ENCODE measurements around the gene FLT3. TPM values are rescaled to one million over a fixed set of nuclear protein-coding genes. Genes with fewer than 3 reads are reported as not detected.
A peak's percentile ranks its signal among the peaks of the same experiment; 100 is the strongest.

Gene FLT3
- total and polyA plus RNA-seq, 2 experiments from 2014 or later, result 0.10 to 0.29 TPM

GRCh38 chr13:28099396-28100149 lies 803 bp downstream of the FLT3 start:
- DNase-seq (ENCODE audit: low spot score), result no peak
- Histone ChIP-seq H3K9me3 (ENCODE audit: low read depth) (no peaks in the 10 kb centered on the region), H3K4me3 (peak overlapping the region; percentile 36), H3K27me3 (peaks cover 96% of the 10 kb centered on the region), H4K20me1 (ENCODE audit: insufficient read depth, poor library complexity, severe bottlenecking) (no peaks in the 10 kb centered on the region), H3K36me3 (replicated peaks; ENCODE audit: insufficient read depth, low read depth) (no peaks in the 10 kb centered on the region), H3K79me2 (no peaks in the 10 kb centered on the region), H3K4me2 (peak overlapping the region; percentile 95), H3K9me2 (replicated peaks; ENCODE audit: insufficient read depth) (no peaks in the 10 kb centered on the region), H2AFZ (peak overlapping the region; percentile 56), H3K27ac (no peak overlapping the region), H3K4me1 (ENCODE audit: insufficient read depth) (no peaks in the 10 kb centered on the region)
- TF ChIP-seq, protein P1, sequence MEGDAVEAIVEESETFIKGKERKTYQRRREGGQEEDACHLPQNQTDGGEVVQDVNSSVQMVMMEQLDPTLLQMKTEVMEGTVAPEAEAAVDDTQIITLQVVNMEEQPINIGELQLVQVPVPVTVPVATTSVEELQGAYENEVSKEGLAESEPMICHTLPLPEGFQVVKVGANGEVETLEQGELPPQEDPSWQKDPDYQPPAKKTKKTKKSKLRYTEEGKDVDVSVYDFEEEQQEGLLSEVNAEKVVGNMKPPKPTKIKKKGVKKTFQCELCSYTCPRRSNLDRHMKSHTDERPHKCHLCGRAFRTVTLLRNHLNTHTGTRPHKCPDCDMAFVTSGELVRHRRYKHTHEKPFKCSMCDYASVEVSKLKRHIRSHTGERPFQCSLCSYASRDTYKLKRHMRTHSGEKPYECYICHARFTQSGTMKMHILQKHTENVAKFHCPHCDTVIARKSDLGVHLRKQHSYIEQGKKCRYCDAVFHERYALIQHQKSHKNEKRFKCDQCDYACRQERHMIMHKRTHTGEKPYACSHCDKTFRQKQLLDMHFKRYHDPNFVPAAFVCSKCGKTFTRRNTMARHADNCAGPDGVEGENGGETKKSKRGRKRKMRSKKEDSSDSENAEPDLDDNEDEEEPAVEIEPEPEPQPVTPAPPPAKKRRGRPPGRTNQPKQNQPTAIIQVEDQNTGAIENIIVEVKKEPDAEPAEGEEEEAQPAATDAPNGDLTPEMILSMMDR (IDR thresholded peaks at IDR 0.05; ENCODE audit: poor library complexity), result no peak
- TF ChIP-seq EZH2phosphoT487 (IDR thresholded peaks at IDR 0.05; ENCODE audit: low read depth, severe bottlenecking, unreplicated experiment) (no peak), EZH2 (IDR thresholded peaks at IDR 0.05; ENCODE audit: borderline replicate concordance) (no peak)
- WGBS (ENCODE audit: low lambda C conversion rate, missing lambda C conversion rate), result 13% methylated on average over 35 of the region's 35 CpGs

- Histone ChIP-seq H3K27me3 (peaks cover 76% of the 10 kb centered on the region), H4K20me1 (ENCODE audit: insufficient read depth, poor library complexity, severe bottlenecking) (no peaks in the 10 kb centered on the region), H3K79me2 (no peaks in the 10 kb centered on the region), H3K9me3 (ENCODE audit: low read depth) (no peaks in the 10 kb centered on the region), H2AFZ (no peak overlapping the region), H3K9me2 (replicated peaks; ENCODE audit: insufficient read depth) (no peaks in the 10 kb centered on the region), H3K4me3 (no peak overlapping the region), H3K4me2 (no peak overlapping the region), H3K36me3 (replicated peaks; ENCODE audit: insufficient read depth, low read depth) (no peaks in the 10 kb centered on the region), H3K27ac (no peak overlapping the region), H3K4me1 (ENCODE audit: insufficient read depth) (no peaks in the 10 kb centered on the region)
- WGBS (ENCODE audit: low lambda C conversion rate, missing lambda C conversion rate), result 64% methylated on average over 3 of the region's 3 CpGs
- DNase-seq (ENCODE audit: low spot score), result no peak
- TF ChIP-seq EZH2 (IDR thresholded peaks at IDR 0.05; ENCODE audit: borderline replicate concordance) (no peak), EZH2phosphoT487 (IDR thresholded peaks at IDR 0.05; ENCODE audit: low read depth, severe bottlenecking, unreplicated experiment) (no peak)
- TF ChIP-seq, protein P1 (IDR thresholded peaks at IDR 0.05; ENCODE audit: poor library complexity), result no peak
Measured at GRCh38 chr13:28097503-28097902, 2.9 kb downstream of the FLT3 start.

DNA sequence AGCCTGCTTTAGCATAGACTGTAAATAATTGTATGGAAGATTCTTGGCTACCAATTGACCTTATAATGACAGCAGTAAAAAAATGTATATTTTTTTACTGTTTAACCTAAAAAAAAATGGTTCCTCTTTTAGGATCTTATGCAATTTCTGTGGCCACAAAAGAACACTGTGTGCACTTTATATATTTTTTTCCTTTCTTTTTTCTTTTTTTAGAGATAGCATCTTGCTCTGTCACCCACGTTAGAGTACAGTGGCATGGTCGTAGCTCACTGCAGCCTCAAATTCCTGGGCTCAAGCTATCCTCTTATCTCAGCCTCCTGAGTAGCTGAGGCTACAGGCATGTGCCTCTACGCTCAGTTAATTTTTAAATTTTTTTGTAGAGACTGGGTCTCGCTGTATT lies 6.1 kb downstream of the FLT3 start:
- Histone ChIP-seq H3K79me2 (no peaks in the 10 kb centered on the region), H3K4me3 (no peak overlapping the region), H3K27me3 (peaks cover 45% of the 10 kb centered on the region), H3K27ac (no peak overlapping the region), H3K9me2 (replicated peaks; ENCODE audit: insufficient read depth) (no peaks in the 10 kb centered on the region), H3K9me3 (ENCODE audit: low read depth) (no peaks in the 10 kb centered on the region), H3K36me3 (replicated peaks; ENCODE audit: insufficient read depth, low read depth) (no peaks in the 10 kb centered on the region), H4K20me1 (ENCODE audit: insufficient read depth, poor library complexity, severe bottlenecking) (no peaks in the 10 kb centered on the region), H2AFZ (no peak overlapping the region), H3K4me1 (ENCODE audit: insufficient read depth) (no peaks in the 10 kb centered on the region), H3K4me2 (no peak overlapping the region)
- DNase-seq (ENCODE audit: low spot score), result no peak
- no peak for TF ChIP-seq EZH2phosphoT487 (IDR thresholded peaks at IDR 0.05; ENCODE audit: low read depth, severe bottlenecking, unreplicated experiment)
- TF ChIP-seq EZH2 (IDR thresholded peaks at IDR 0.05; ENCODE audit: borderline replicate concordance), result no peak
- TF ChIP-seq, protein P1 (IDR thresholded peaks at IDR 0.05; ENCODE audit: poor library complexity), result no peak
- 74% methylated on average over 4 of the region's 4 CpGs for WGBS (ENCODE audit: low lambda C conversion rate, missing lambda C conversion rate)

All from hepatocyte (in vitro differentiated cells).